Stimulated activated CD8-positive, alpha-beta memory T cell treated with anti-CD3 and anti-CD28 coated beads, Interleukin-7, amount 100 ng/mL, for 1 hour (primary cell): ENCODE measurements around the gene NUP35.

Source experiments
- DNase-seq, 2 donors: peaks; one replicate each; pipeline ENCODE4 v3.0.0-alpha.2; 2020; ENCODE audit warnings: low read depth in 2 of 2

NUP35 gene

DNA sequence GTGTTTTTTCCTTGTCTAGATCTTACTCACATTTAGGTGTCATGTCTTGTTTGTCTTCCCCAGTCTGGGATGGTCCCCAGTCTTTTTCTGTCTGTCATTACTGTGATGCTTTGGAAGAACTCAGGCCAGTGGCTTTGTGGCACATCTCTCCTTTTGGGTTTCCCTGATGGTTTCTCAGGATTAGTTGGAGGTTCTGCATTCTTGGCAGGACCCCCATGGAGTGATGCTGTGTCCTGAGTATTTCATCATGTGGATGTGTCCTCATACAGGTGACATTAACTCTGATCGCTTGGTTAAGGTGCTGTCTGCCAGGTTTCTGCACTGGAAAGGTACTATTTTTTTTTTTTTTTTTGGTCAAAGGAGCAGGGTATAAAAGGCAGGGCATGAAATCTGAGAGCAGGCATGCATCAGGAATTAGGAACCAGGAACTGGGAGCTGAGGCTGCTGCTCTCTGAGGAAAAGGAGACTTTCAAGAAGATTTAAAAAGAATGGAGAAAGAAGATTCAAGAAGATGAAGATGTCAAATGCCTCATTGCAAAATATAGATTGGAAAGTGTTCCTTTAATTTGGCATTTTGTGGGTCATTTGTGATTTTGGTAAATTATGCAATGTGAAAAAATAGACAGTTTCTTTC is 85.3 kb downstream of the NUP35 start:
- DNase-seq = no peak
